Measurements from ENCODE around the gene ATG101.

DNA sequence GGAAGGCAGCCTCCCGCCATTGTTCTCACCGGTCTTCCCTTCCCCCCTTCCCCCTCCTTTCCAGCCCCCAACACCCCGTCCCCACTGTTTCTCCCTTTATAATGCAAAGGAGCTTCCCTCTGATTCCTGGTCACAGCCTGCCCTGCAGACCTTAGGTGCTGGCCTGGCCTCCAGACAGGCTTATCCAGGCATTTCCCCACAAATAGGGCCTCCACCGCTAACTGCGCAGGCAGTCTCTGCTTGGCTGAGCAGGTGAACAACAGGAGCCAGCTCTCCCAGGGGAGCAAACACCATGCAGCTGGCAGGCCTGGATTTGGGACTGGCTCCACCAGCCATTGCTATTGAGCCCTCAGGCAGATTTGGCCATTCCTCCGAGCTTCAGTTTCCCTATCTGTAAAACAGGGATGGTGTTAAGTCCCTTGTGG, 55.7 kb downstream of the ATG101 start:
- TF ChIP-seq TAF1 (IDR thresholded peaks at IDR 0.05; ENCODE audit: borderline replicate concordance, insufficient read depth, low read length) (no peak), SIN3A (IDR thresholded peaks at IDR 0.05; ENCODE audit: borderline replicate concordance, insufficient read depth, low read length) (no peak), POLR2AphosphoS5 (IDR thresholded peaks at IDR 0.05; ENCODE audit: low read depth, low read length) (no peak)
